ENCODE measurements around the gene ERI3. TPM values are rescaled to one million over a fixed set of nuclear protein-coding genes. Genes with fewer than 3 reads are reported as not detected.

ERI3 gene
- total RNA-seq, 2 donors from 2014 or later: 22.6 to 25.7 TPM

DNA sequence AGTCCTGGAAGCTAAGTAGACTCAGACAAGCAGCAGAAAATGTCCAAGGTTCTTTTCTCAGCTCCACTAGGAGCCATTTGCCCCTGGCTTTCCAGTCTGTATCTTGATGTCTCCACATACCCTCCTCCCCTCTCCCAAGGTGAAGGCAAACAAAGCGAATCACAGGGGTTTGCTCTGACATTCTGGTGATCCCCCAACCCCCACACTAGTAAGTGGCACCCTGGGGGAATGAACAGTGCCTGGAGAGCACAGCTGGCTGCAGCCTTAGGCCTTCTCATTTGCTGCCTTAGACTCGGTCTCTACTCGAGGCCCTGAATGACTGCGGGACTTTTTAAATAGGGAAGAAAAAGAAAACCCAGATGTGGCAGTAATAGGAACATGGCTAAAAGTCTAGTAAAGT is 15.3 kb downstream of the ERI3 start:
- Mint-ChIP-seq H3K4me1 (peaks cover 14% of the 10 kb centered on the region), H3K27me3 (no peaks in the 10 kb centered on the region), H3K27ac (no peak overlapping the region), H3K4me3 (no peak overlapping the region), H3K36me3 (ENCODE audit: low read depth) (peaks cover 8% of the 10 kb centered on the region)
- H3K9me3 ChIP-seq (ENCODE audit: control insufficient read depth, low read length, poor library complexity, severe bottlenecking): no peaks in the 10 kb centered on the region
- DNase-seq: no peak
- no peak for ATAC-seq

DNA sequence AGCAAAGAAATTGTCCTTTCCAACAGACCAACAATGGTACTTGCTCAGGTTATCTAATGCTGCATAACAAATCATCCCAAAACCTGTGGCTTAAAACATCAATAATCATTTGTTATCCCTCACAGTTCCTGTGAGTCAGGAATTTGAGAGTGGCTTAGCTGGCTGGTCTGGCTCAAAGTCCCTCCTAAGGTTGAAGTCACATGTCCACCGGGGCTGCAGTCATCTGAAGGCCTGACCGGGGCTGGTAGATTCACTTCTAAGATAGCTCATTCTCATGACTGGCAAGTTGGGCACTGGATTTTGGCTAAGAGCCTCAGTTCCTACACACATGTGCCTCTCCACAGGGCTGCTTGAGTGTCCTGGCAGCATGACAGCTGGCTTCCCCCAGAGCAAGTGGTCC is 16.9 kb downstream of the ERI3 start:
- Mint-ChIP-seq H3K27me3 (no peaks in the 10 kb centered on the region), H3K4me1 (peaks cover 13% of the 10 kb centered on the region), H3K4me3 (no peak overlapping the region), H3K36me3 (ENCODE audit: low read depth) (peaks cover 8% of the 10 kb centered on the region), H3K27ac (no peak overlapping the region)
- DNase-seq (no peak), ATAC-seq (no peak)
- no peaks in the 10 kb centered on the region for H3K9me3 ChIP-seq (ENCODE audit: control insufficient read depth, low read length, poor library complexity, severe bottlenecking)

DNA sequence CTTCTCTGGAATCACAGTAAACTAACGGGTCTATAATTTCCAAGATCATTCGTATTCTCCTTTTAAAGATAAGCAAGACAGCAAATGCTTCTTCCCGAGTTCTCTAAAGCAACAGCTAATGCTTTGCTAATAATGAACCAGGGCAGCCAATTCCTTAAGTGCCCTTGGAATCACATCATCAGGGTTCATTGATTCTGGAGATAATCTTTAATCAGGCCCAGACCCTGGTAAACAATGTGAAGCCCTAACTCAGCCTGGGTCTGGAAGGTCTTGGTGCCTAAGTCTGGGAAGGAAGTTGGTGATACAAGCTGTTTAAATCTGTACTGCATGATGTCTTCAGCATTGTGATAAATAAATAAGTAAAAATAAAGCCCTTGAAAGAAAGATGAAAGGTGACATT is 18.4 kb downstream of the ERI3 start:
- DNase-seq (no peak), ATAC-seq (no peak)
- Mint-ChIP-seq H3K4me3 (no peak overlapping the region), H3K36me3 (ENCODE audit: low read depth) (peaks cover 11% of the 10 kb centered on the region), H3K27ac (no peak overlapping the region), H3K4me1 (peaks cover 6% of the 10 kb centered on the region), H3K27me3 (no peaks in the 10 kb centered on the region)
- no peaks in the 10 kb centered on the region for H3K9me3 ChIP-seq (ENCODE audit: control insufficient read depth, low read length, poor library complexity, severe bottlenecking)

DNA sequence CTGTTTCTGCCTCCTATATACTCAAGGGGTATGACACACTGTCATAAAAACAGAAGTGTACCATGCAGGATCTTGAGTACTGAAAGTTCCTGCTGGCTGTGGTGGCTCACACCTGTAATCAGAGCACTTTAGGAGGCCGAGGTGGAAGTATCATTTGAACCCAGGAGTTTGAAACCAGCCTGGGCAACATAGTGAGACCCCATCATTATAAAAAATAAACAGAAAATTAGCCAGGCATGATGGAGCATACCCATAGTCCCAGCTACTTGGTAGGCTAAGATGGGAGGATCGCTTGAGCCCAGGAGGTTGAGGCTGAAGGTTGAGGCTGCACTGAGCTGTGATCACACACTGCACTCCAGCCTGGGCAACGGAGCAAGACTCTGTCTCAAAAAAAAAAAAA is 20.1 kb downstream of the ERI3 start:
- no peak for DNase-seq
- H3K27me3 Mint-ChIP-seq: no peaks in the 10 kb centered on the region
- no peak for ATAC-seq
- H3K36me3 Mint-ChIP-seq (ENCODE audit: low read depth): peaks cover 12% of the 10 kb centered on the region
- no peak overlapping the region for H3K27ac Mint-ChIP-seq
- no peaks in the 10 kb centered on the region for H3K9me3 ChIP-seq (ENCODE audit: control insufficient read depth, low read length, poor library complexity, severe bottlenecking)
- H3K4me1 Mint-ChIP-seq: peaks cover 19% of the 10 kb centered on the region
- no peak overlapping the region for H3K4me3 Mint-ChIP-seq

DNA sequence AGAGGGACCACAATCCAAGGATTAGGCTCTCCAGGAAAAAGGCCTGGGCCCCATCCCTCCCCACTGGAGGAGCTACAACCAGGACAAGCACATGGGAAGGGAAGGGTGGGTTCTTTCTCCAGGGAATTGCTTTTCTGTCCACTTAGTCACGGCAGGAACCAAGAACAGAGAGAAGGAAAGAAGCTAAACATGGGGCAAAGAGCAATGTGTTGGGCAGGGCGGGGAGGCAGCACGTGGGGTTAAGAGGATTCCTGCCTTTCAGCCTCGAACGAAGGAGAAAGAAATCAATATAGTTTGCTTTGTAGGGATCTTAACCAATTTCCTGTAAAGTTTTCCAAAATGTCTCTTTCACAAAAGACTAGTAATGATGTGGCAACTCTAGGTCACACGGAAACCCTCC is 21.7 kb downstream of the ERI3 start:
- no peaks in the 10 kb centered on the region for H3K27me3 Mint-ChIP-seq
- no peak overlapping the region for H3K4me3 Mint-ChIP-seq
- no peak overlapping the region for H3K27ac Mint-ChIP-seq
- ATAC-seq: no peak
- no peak for DNase-seq
- H3K4me1 Mint-ChIP-seq: peaks cover 27% of the 10 kb centered on the region
- H3K9me3 ChIP-seq (ENCODE audit: control insufficient read depth, low read length, poor library complexity, severe bottlenecking): no peaks in the 10 kb centered on the region
- H3K36me3 Mint-ChIP-seq (ENCODE audit: low read depth): peaks cover 13% of the 10 kb centered on the region

DNA sequence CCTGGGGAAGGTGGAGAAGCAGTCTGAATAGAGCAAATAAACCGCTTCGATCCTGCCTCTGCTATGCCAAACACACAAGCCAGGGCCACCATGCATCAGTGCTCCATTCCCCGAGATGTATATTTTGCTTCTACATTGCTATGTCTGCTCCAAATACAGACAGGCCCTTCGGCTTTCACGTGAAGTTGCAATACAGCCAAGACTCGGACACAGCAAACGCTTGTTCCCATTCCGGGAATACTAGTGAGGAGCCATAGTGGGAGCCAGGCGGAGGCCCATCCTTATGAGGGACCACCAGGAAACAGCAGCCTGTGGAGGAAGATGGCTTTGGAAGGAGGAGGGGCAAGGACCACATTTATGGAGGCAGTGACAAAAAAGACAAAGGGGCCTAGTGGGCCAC is 22.6 kb downstream of the ERI3 start:
- DNase-seq: no peak
- H3K36me3 Mint-ChIP-seq (ENCODE audit: low read depth): peaks cover 8% of the 10 kb centered on the region
- no peaks in the 10 kb centered on the region for H3K27me3 Mint-ChIP-seq
- no peak overlapping the region for H3K4me3 Mint-ChIP-seq
- no peak for ATAC-seq
- no peak overlapping the region for H3K27ac Mint-ChIP-seq
- H3K9me3 ChIP-seq (ENCODE audit: control insufficient read depth, low read length, poor library complexity, severe bottlenecking): no peaks in the 10 kb centered on the region
- H3K4me1 Mint-ChIP-seq: peaks cover 25% of the 10 kb centered on the region

DNA sequence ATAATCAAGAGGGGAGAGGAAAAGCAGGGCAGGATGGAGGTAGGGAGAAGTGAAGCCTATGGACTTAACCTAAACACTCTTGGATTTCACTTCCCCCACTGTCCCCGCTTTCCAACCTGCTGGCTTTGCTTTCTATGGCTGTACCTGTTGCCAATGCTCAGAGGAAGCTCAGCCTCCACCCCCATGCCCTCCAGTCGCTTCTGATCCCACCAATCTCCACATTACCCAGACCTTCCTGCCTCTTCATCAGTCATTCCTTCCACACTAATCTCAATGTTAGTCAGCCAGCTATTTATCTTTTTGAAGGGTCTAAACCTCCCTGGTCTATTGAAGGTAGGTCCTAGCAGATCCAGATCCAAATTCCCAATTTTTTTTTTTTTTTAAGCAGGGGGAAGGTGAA is 24.1 kb downstream of the ERI3 start:
- H3K4me1 Mint-ChIP-seq: peaks cover 25% of the 10 kb centered on the region
- no peaks in the 10 kb centered on the region for H3K9me3 ChIP-seq (ENCODE audit: control insufficient read depth, low read length, poor library complexity, severe bottlenecking)
- no peaks in the 10 kb centered on the region for H3K27me3 Mint-ChIP-seq
- ATAC-seq (no peak), DNase-seq (no peak)
- peaks cover 8% of the 10 kb centered on the region for H3K36me3 Mint-ChIP-seq (ENCODE audit: low read depth)
- H3K27ac Mint-ChIP-seq: no peak overlapping the region
- no peak overlapping the region for H3K4me3 Mint-ChIP-seq

DNA sequence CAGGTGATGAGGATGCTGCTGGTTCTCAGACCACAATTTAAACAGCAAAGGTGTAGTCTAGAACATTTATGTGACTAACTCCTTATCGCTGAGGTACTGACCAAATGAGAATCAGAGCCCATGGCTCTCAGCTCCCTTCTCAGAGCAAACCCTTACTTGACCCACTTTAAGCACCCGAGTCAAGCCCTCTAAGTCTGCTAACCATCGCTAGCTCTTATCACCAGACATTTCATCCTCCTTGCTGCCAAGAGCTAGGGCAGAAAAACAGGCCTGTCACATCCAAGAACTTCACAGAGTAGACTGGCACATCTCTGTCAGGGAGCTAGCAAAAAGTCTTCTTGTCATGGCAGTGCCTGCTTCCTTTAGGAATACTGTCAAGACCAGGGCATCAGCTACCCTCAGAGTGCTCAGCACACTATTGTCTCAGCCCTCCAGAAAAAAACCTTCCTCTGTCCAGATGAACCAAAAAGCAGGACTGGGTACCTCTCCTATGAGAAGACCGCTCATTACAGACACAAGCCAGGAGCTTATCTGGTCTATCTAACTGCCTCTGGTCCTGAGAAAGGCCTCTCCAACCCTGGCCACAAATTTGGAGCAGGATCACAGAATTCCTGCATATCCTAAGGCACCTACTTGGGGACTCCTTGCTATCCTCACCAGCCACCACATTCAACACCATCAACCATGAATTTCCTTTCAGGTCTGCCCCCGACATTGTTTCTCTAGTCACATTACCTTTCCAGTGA is 26.2 kb downstream of the ERI3 start:
- no peaks in the 10 kb centered on the region for H3K9me3 ChIP-seq (ENCODE audit: control insufficient read depth, low read length, poor library complexity, severe bottlenecking)
- Mint-ChIP-seq H3K36me3 (ENCODE audit: low read depth) (peaks cover 8% of the 10 kb centered on the region), H3K27ac (peak overlapping the region; percentile 46), H3K4me3 (no peak overlapping the region), H3K27me3 (no peaks in the 10 kb centered on the region), H3K4me1 (peaks cover 25% of the 10 kb centered on the region)
- no peak for DNase-seq
- no peak for ATAC-seq

DNA sequence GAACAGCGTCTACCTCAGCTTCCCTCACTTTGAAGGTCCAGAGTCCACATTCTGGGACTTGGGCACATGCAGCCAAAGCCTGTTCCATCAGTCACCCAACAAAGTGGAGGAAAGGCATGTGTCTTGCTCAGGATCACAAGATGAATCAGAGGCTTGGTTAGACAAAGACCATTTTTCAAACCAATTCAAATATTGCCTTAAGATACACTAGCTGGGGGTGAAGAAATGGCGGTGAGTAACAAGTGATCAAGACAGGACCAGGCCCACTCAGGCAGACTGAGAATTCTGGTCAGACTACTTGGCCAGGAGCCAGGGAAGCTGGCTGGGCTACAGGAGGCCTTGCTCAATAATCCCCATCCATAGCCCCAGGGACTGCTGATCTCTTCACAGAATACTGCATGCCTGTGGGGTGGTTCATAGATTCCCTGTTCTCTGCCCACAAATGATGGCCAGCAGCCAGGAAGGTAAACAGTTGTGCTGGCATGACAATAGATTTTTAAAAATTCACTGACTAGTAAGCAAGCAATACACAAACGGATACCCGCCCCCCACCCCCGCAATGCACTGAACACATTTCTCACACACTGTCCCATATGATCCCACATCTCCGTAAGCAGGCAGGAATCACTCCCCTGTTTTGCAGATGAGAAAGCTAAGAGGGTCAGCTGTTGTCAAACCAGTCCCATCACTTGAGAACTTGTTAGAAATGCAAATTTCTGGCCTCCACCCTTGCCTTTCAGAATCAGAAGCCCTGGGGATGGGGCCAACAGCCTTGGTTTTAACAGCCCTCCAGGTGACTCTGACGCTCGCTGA is 27.2 kb downstream of the ERI3 start:
- Mint-ChIP-seq H3K4me3 (no peak overlapping the region), H3K27me3 (no peaks in the 10 kb centered on the region), H3K27ac (no peak overlapping the region), H3K36me3 (ENCODE audit: low read depth) (peaks cover 8% of the 10 kb centered on the region), H3K4me1 (peaks cover 25% of the 10 kb centered on the region)
- H3K9me3 ChIP-seq (ENCODE audit: control insufficient read depth, low read length, poor library complexity, severe bottlenecking): no peaks in the 10 kb centered on the region
- no peak for ATAC-seq
- no peak for DNase-seq

DNA sequence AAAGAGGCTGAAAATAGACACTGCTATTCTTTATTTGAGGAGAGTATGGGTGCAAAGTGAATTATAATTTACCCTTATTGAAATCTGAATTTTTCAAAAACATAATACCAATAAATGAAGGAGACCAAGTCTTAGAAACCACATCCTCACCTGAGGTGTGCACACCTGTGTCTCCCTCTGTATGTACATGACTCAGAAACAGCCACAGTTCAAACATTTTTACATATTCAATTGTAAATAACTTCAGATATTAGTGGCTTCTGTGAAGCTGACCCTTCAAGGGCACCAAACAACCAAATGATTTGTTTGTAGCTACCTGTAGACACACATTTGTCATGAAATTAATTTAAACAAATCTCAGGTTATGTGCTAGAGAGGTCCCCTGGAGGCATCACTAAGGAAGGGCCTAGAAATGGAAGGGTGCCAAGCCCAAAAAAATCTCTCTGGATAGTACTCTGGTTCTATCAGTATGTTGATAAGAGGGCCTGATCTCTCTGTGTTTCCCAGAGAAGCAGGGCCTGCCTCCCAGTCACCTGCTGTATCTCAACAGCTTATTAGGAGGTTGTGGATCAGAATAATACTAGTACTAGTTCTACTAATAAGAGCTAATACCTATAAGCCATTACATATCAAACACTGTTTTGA is 28.1 kb downstream of the ERI3 start:
- H3K9me3 ChIP-seq (ENCODE audit: control insufficient read depth, low read length, poor library complexity, severe bottlenecking): no peaks in the 10 kb centered on the region
- Mint-ChIP-seq H3K4me3 (no peak overlapping the region), H3K27ac (no peak overlapping the region), H3K36me3 (ENCODE audit: low read depth) (peaks cover 6% of the 10 kb centered on the region), H3K27me3 (no peaks in the 10 kb centered on the region), H3K4me1 (peaks cover 22% of the 10 kb centered on the region)
- no peak for DNase-seq
- no peak for ATAC-seq

DNA sequence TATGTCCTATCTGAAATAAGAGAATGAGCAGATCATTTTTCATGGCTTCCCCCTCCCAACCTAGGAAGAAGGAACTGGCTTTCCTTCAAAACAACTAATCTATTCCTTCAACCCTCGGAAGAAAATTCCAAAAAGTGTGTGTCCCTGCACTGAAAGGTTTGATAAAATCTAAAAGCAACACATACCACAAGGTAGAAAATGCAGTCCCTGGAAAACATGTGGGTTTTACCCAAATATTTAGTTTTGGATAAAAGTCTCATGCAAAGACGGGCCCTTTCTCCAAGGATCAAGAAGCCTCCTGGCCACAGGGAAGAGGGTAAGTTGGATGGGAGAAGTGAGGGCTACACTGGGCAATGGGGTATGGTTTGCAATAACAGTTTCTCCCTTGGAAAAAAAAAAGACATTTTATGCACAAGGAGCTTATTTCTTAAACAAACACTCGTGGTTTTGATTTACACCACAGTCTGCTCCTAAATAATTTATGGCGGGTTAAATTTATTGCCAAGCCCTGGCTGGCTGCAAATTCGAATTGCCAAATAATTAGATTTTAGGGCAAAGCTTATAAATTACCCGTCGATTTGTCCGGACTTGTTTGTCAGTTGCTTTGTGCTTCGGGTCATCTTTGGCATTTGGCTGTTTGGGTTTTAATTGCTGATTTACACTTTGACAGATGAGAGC is 28.9 kb downstream of the ERI3 start:
- Mint-ChIP-seq H3K36me3 (ENCODE audit: low read depth) (peaks cover 6% of the 10 kb centered on the region), H3K4me3 (no peak overlapping the region), H3K4me1 (peaks cover 18% of the 10 kb centered on the region), H3K27ac (no peak overlapping the region), H3K27me3 (no peaks in the 10 kb centered on the region)
- no peak for DNase-seq
- H3K9me3 ChIP-seq (ENCODE audit: control insufficient read depth, low read length, poor library complexity, severe bottlenecking): no peaks in the 10 kb centered on the region
- ATAC-seq: no peak

DNA sequence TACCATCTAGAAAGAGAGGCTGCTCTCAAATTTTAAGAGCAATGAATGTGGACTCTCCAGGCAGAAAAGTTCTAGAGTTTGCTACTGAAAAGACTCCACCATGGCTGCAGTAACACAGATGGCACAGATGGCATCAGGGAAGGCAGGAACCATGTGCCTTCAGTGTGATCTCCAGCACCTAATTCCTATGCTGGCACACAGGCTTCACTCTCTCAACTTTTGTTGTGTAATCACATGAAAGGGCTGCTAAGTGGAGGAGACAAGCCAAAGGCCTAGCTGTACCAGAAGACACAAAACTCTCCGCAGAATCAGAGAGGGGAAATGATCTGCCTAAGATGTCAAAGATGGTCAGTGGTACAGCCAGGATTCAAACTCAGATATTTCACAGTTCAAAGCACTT is 31.1 kb downstream of the ERI3 start:
- no peak overlapping the region for H3K4me3 Mint-ChIP-seq
- H3K27me3 Mint-ChIP-seq: no peaks in the 10 kb centered on the region
- ATAC-seq: no peak
- DNase-seq: no peak
- H3K36me3 Mint-ChIP-seq (ENCODE audit: low read depth): peaks cover 3% of the 10 kb centered on the region
- H3K4me1 Mint-ChIP-seq: peaks cover 4% of the 10 kb centered on the region
- H3K9me3 ChIP-seq (ENCODE audit: control insufficient read depth, low read length, poor library complexity, severe bottlenecking): no peaks in the 10 kb centered on the region
- H3K27ac Mint-ChIP-seq: no peak overlapping the region

DNA sequence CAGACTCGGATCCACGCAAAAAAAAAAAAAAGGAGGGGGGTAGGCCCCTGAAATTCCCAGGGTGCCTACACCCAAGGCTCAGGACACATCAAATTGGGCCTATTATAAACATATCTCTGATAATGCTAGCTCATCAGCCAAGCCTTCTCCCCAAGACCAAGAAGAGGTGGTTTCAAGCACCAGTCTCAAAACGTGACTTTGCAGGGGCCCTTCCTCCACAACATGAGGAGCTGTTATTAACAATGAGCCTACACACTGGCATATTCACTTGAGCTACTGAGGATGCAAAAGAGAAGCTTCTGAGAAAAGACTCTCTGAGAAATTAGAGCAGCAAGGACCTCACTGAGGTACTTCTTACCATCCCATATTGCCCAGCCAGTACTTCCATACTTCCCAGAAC is 32.7 kb downstream of the ERI3 start:
- Mint-ChIP-seq H3K27me3 (no peaks in the 10 kb centered on the region), H3K4me1 (peaks cover 7% of the 10 kb centered on the region), H3K4me3 (no peak overlapping the region), H3K36me3 (ENCODE audit: low read depth) (peaks cover 3% of the 10 kb centered on the region), H3K27ac (no peak overlapping the region)
- ATAC-seq (no peak), DNase-seq (no peak)
- H3K9me3 ChIP-seq (ENCODE audit: control insufficient read depth, low read length, poor library complexity, severe bottlenecking): no peaks in the 10 kb centered on the region
